Body of pancreas (tissue), 4 donors: ENCODE results near the gene CLDN19.

ENCODE experiments used
- POLR2A ChIP-seq, 3 donors: fragments of 450-650 bp; IDR thresholded peaks; one replicate each; pipeline ENCODE4 v1.6.1; 2016; ENCODE audit warnings: antibody characterized with exemption in 3 of 3, mild to moderate bottlenecking in 2 of 3
- TF ChIP-seq, protein P1 (sequence below), 7 experiments: fragments of 450-650 bp in 4 of 7; fragments of 200-600 bp in 3 of 7; sonication (generic) in 3 of 7; IDR thresholded peaks; one replicate each; pipeline ENCODE4 v1.5.1; 2016 to 2019; ENCODE audit warnings: antibody characterized with exemption in 7 of 7

DNA sequence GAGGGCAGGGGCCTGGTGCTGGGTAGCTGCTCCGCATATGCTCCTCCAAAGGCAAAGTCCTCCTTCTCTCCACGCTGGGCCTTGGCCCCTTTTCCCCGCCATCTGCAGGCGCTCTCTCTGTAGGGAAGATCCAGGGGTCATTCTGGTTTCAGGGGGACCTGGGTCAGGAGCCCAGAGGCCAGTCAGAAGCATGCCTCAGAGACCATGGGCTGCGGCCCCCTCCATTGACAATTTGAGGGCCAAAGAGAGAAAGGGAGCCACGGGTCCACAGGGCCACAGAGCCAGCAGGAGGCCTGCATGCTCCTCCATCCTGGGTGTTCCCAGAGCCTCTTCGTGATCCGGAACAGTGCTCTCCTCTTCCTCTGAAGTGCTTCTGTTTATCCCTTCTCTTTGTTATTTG is 2.1 kb upstream of the CLDN19 start:
- no peak for TF ChIP-seq POLR2A (IDR thresholded peaks at IDR 0.05)
- TF ChIP-seq, protein P1, sequence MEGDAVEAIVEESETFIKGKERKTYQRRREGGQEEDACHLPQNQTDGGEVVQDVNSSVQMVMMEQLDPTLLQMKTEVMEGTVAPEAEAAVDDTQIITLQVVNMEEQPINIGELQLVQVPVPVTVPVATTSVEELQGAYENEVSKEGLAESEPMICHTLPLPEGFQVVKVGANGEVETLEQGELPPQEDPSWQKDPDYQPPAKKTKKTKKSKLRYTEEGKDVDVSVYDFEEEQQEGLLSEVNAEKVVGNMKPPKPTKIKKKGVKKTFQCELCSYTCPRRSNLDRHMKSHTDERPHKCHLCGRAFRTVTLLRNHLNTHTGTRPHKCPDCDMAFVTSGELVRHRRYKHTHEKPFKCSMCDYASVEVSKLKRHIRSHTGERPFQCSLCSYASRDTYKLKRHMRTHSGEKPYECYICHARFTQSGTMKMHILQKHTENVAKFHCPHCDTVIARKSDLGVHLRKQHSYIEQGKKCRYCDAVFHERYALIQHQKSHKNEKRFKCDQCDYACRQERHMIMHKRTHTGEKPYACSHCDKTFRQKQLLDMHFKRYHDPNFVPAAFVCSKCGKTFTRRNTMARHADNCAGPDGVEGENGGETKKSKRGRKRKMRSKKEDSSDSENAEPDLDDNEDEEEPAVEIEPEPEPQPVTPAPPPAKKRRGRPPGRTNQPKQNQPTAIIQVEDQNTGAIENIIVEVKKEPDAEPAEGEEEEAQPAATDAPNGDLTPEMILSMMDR (IDR thresholded peaks at IDR 0.05) = no peak
